Measurements from ENCODE around the gene PLEKHG2. TPM values are rescaled to one million over a fixed set of nuclear protein-coding genes. Genes with fewer than 3 reads are reported as not detected.

Gene PLEKHG2
- total RNA-seq, 1 donor from 2014 or later: 172 TPM

DNA sequence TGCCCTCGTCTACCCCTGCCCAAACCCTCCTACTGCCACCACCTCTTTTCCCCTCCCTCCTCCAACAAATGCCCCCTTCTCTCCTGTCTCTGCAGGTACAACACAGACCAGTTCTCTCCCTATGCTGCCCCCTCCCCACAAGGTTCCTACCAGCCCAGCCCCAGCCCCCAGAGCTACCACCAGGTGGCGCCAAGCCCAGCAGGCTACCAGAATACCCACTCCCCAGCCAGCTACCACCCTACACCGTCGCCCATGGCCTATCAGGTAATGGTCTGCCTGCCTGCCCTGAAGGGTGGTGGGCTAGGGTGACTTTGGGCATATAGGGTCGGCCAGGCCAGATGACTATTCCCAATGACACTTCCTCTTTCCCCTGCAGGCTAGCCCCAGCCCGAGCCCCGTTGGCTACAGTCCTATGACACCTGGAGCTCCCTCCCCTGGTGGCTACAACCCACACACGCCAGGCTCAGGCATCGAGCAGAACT is 61.7 kb downstream of the PLEKHG2 start:
- H3K27me3 Mint-ChIP-seq (ENCODE audit: low read depth): no peaks in the 10 kb centered on the region
- H3K9me3 Mint-ChIP-seq: no peaks in the 10 kb centered on the region
- peak; percentile 53 to 87 for DNase-seq (ENCODE audit: low spot score in 2 of 2, unreplicated experiment in 2 of 2)
- peak; percentile 78 for TF ChIP-seq CTCF (IDR thresholded peaks at IDR 0.05; ENCODE audit: unreplicated experiment)
- no peak overlapping the region for H3K4me3 Mint-ChIP-seq
- no peaks in the 10 kb centered on the region for H3K4me1 Mint-ChIP-seq
- H3K27ac Mint-ChIP-seq: no peak overlapping the region
- peaks cover 31% of the 10 kb centered on the region for H3K36me3 Mint-ChIP-seq

DNA sequence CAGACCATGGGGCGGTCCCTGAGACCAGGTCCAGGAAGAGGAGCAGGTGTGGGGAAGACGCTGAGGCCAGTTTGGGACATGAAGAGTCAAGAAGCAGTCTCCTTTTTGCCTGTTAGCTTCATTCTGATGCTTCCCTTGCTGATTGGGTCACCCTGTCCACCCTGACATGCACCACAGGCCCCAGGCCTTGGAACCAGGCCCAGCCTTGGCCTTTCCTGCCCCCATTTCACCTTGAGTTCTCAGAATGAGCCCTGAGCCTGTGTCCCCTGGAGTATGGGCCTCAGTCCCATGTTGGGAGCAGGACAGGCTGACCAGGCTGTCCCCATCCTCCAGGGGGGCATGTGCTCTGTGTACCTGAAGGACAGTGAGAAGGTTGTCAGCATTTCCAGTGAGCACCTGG is 63.3 kb downstream of the PLEKHG2 start:
- Mint-ChIP-seq H3K4me3 (no peak overlapping the region), H3K36me3 (peaks cover 26% of the 10 kb centered on the region), H3K9me3 (no peaks in the 10 kb centered on the region), H3K27me3 (ENCODE audit: low read depth) (no peaks in the 10 kb centered on the region), H3K4me1 (peaks cover 11% of the 10 kb centered on the region), H3K27ac (no peak overlapping the region)
- TF ChIP-seq CTCF (IDR thresholded peaks at IDR 0.05; ENCODE audit: unreplicated experiment): no peak
- no peak for DNase-seq (ENCODE audit: low spot score in 2 of 2, unreplicated experiment in 2 of 2)

Small RNA genes lying within 50 kb of the gene (microRNA-seq; reads per million reads assigned to microRNA genes)
- gene MIR4530: not detected

Other genes starting within 250 kb of the PLEKHG2 start
- gene NCCRP1, start 215.7 kb upstream of the PLEKHG2 start, total RNA-seq: 11.7 to 14.8 TPM (median 12.2 TPM) in 3 replicates
- gene SYCN, start 208.4 kb upstream of the PLEKHG2 start, total RNA-seq: not detected in 3 replicates
- not detected in 3 replicates for gene IFNL3, start 167.7 kb upstream of the PLEKHG2 start, total RNA-seq
- gene IFNL4, start 163.8 kb upstream of the PLEKHG2 start, total RNA-seq: 0.14 to 0.74 TPM (median 0.40 TPM) in 3 replicates
- not detected in 3 replicates for gene IFNL2, start 144.3 kb upstream of the PLEKHG2 start, total RNA-seq
- not detected in 3 replicates for gene IFNL1, start 116.3 kb upstream of the PLEKHG2 start, total RNA-seq
- 19.1 to 20.6 TPM (median 20.4 TPM) in 3 replicates for gene LRFN1, start 91.8 kb upstream of the PLEKHG2 start, total RNA-seq
- gene GMFG, start 76.6 kb upstream of the PLEKHG2 start, total RNA-seq: not detected in 3 replicates
- 128 to 143 TPM (median 133 TPM) in 3 replicates for gene SAMD4B, start 70.2 kb upstream of the PLEKHG2 start, total RNA-seq
- gene PAF1, start 21.6 kb upstream of the PLEKHG2 start, total RNA-seq: 41.4 to 47.8 TPM (median 42.9 TPM) in 3 replicates
- gene MED29, start 21.3 kb upstream of the PLEKHG2 start, total RNA-seq: 35.6 to 39.2 TPM (median 36.1 TPM) in 3 replicates
- 111 to 113 TPM (median 111 TPM) in 3 replicates for gene ZFP36, start 5.8 kb upstream of the PLEKHG2 start, total RNA-seq
- 1,616 to 1,722 TPM (median 1,707 TPM) in 3 replicates for gene RPS16, start 23.3 kb downstream of the PLEKHG2 start, total RNA-seq
- gene SUPT5H, start 32.9 kb downstream of the PLEKHG2 start, total RNA-seq: 127 to 136 TPM (median 129 TPM) in 3 replicates
- gene TIMM50, start 68.2 kb downstream of the PLEKHG2 start, total RNA-seq: 69.3 to 78.9 TPM (median 70.7 TPM) in 3 replicates
- 0.40 to 0.53 TPM (median 0.50 TPM) in 3 replicates for gene DLL3, start 86.3 kb downstream of the PLEKHG2 start, total RNA-seq
- 0.60 to 0.81 TPM (median 0.78 TPM) in 3 replicates for gene SELENOV, start 102.5 kb downstream of the PLEKHG2 start, total RNA-seq
- gene EID2B, start 120.2 kb downstream of the PLEKHG2 start, total RNA-seq: 2.6 to 4.0 TPM (median 2.8 TPM) in 3 replicates
- gene EID2, start 127.5 kb downstream of the PLEKHG2 start, total RNA-seq: 18.8 to 22.6 TPM (median 19.7 TPM) in 3 replicates
- not detected in 3 replicates for gene LGALS13, start 189.9 kb downstream of the PLEKHG2 start, total RNA-seq
- gene LGALS16, start 243.2 kb downstream of the PLEKHG2 start, total RNA-seq: not detected in 3 replicates